ENCODE results near the gene GLI3. TPM values are rescaled to one million over a fixed set of nuclear protein-coding genes. Genes with fewer than 3 reads are reported as not detected.

The GLI3 gene
- total and polyA plus RNA-seq, 2 of the 8 experiments (the other 6 are each of a cell fraction or from before 2014, with no cell fraction given), result 8.0 to 31.1 TPM

DNA sequence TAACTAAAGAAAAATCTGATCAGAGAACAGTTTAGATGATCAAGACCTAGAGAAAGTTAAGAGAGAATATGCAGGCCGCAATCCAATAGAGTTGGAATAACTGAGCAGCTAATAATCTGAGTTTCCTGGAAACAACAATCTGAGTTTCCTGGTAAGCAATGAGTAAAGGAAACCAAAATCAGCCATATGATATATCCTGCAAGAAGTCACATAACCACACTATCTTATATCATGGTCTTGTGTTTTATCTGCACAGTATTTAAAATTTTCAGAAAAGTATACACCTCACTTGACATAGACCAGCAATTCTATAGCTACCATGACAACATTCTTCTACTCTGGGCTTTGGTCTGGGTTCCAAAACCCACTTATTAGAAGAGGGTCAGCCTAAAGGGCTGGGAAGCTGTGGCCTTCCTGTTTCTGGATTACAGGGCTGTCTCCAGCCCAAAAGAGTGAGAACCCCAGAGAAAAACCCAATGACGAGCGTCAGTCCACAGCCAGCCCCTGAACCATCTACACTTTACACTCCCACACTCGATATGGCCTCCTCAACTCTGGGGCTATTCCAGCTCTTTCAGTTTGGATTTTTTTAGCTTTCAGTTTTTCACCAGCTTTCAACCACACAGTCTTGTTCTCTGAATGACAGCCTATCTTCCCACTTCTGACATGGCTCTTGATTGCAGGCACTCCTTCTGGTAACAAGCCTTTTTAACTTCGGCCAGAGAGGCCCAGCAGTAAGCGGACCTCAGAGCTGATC lies 110.4 kb downstream of the GLI3 start:
- no peak overlapping the region for H2BK12ac ChIP-seq (ENCODE audit: low read depth, low read length)
- H4K5ac ChIP-seq (ENCODE audit: insufficient read length, low read depth, low read length), result no peak overlapping the region
- no peaks in the 10 kb centered on the region; the same call in 1 of the 2 replicates for H3K79me1 ChIP-seq (ENCODE audit: low read depth, low read length)
- H3K14ac ChIP-seq (ENCODE audit: insufficient read length), result no peak overlapping the region
- 0 out of 2 replicates have a peak, but pooled peaks cover 2% of the 10 kb centered on the region for H3K23me2 ChIP-seq (ENCODE audit: low read depth, low read length)
- no peak overlapping the region for H3K4me3 ChIP-seq (ENCODE audit: extremely low read depth in 1 of 4, insufficient read depth in 2 of 4, low read depth in 3 of 4, low read length in 4 of 4)
- no peaks in the 10 kb centered on the region for H4K20me1 ChIP-seq (replicated peaks in 1 of 2; ENCODE audit: control insufficient read depth in 1 of 2, insufficient read depth in 2 of 2, low read length in 2 of 2)
- H3K9ac ChIP-seq (replicated peaks in 1 of 4; ENCODE audit: extremely low read depth in 1 of 4, low read depth in 3 of 4, low read length in 3 of 4), result no peak overlapping the region
- no peak overlapping the region for H3K56ac ChIP-seq (replicated peaks; ENCODE audit: insufficient read length, low read depth, low read length)
- FAIRE-seq (no peak), DNase-seq (ENCODE audit: low read depth in 1 of 2, low spot score in 2 of 2) (no peak)
- WGBS, 2 experiments (ENCODE audit: extremely low coverage in 1 of 2, insufficient coverage in 1 of 2, insufficient read length in 1 of 2, insufficient replicate concordance in 2 of 2, low coverage in 1 of 2, low lambda C conversion rate in 2 of 2, missing lambda C conversion rate in 1 of 2), result 90% methylated on average over 6 of the region's 6 CpGs; no CpG with 5 or more reads in 1 of the 2 experiments
- peaks cover 0 to 2% (median 0%) of the 10 kb centered on the region in 4 experiments; a peak in 1 of 7 replicates for H3K4me1 ChIP-seq (replicated peaks in 1 of 4; ENCODE audit: control insufficient read depth in 3 of 4, insufficient read depth in 4 of 4, low read length in 3 of 4)
- POLR2A ChIA-PET (ENCODE audit: partially characterized antibody), result interaction anchor here (1.6 kb wide), 1 partner anchor 102 kb away, joined by 3 read pairs; no protein-coding TSS in a partner anchor
- TF ChIP-seq ASH2L (IDR thresholded peaks at IDR 0.05; ENCODE audit: low read length) (no peak), JUND (IDR thresholded peaks at IDR 0.05; ENCODE audit: low read length) (no peak)
- TF ChIP-seq, protein P1, sequence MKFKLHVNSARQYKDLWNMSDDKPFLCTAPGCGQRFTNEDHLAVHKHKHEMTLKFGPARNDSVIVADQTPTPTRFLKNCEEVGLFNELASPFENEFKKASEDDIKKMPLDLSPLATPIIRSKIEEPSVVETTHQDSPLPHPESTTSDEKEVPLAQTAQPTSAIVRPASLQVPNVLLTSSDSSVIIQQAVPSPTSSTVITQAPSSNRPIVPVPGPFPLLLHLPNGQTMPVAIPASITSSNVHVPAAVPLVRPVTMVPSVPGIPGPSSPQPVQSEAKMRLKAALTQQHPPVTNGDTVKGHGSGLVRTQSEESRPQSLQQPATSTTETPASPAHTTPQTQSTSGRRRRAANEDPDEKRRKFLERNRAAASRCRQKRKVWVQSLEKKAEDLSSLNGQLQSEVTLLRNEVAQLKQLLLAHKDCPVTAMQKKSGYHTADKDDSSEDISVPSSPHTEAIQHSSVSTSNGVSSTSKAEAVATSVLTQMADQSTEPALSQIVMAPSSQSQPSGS (IDR thresholded peaks at IDR 0.05; ENCODE audit: low read length), result no peak
- TF ChIP-seq, protein P2, sequence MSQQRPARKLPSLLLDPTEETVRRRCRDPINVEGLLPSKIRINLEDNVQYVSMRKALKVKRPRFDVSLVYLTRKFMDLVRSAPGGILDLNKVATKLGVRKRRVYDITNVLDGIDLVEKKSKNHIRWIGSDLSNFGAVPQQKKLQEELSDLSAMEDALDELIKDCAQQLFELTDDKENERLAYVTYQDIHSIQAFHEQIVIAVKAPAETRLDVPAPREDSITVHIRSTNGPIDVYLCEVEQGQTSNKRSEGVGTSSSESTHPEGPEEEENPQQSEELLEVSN (IDR thresholded peaks at IDR 0.05), result no peak
- H2BK20ac ChIP-seq (ENCODE audit: low read length), result no peak overlapping the region
- H3K18ac ChIP-seq (ENCODE audit: extremely low read depth, low read length), result no peak overlapping the region
- no peaks in the 10 kb centered on the region for H3K36me3 ChIP-seq (ENCODE audit: control insufficient read depth in 2 of 4, insufficient read depth in 4 of 4, low read length in 3 of 4)
- H2AFZ ChIP-seq (ENCODE audit: low read length), result no peak overlapping the region
- H2BK5ac ChIP-seq (ENCODE audit: low read depth, low read length), result no peak overlapping the region
- H3K4ac ChIP-seq (replicated peaks; ENCODE audit: insufficient read length, low read depth, low read length), result no peak overlapping the region
- H4K8ac ChIP-seq (ENCODE audit: extremely low read depth, insufficient read depth, low read length), result no peak overlapping the region
- H2BK15ac ChIP-seq (ENCODE audit: low read length), result no peak overlapping the region
- CTCF ChIA-PET (ENCODE audit: partially characterized antibody), result interaction anchor here (0.7 to 1.3 kb wide), 8 partner anchors 8 to 550 kb away, joined by 3 to 4 read pairs (median 3); no protein-coding TSS in a partner anchor
- H3K23ac ChIP-seq (ENCODE audit: insufficient read length), result no peak overlapping the region
- H3K4me2 ChIP-seq (ENCODE audit: insufficient read depth in 1 of 2, low read depth in 2 of 2, low read length in 2 of 2), result no peak overlapping the region
- H3K79me2 ChIP-seq (ENCODE audit: control insufficient read depth in 1 of 2, insufficient read depth in 2 of 2, low read length in 2 of 2), result no peaks in the 10 kb centered on the region
- H3K27ac ChIP-seq (ENCODE audit: low read depth, low read length), result no peak overlapping the region
- no peak overlapping the region for H2BK120ac ChIP-seq (replicated peaks; ENCODE audit: low read depth, low read length)
- no peak overlapping the region for H2AK5ac ChIP-seq (ENCODE audit: low read depth, low read length)
- no peaks in the 10 kb centered on the region for H3K27me3 ChIP-seq (replicated peaks in 1 of 4; ENCODE audit: control insufficient read depth in 3 of 4, extremely low read depth in 1 of 4, insufficient read depth in 3 of 4, low read length in 3 of 4)
- H3K9me3 ChIP-seq (ENCODE audit: insufficient read depth in 2 of 2, low read depth in 1 of 2, low read length in 1 of 2), result no peaks in the 10 kb centered on the region
- no peak overlapping the region for H4K91ac ChIP-seq (replicated peaks; ENCODE audit: insufficient read length, low read length)
